ENCODE data around the gene THAP3.

THAP3 gene

DNA sequence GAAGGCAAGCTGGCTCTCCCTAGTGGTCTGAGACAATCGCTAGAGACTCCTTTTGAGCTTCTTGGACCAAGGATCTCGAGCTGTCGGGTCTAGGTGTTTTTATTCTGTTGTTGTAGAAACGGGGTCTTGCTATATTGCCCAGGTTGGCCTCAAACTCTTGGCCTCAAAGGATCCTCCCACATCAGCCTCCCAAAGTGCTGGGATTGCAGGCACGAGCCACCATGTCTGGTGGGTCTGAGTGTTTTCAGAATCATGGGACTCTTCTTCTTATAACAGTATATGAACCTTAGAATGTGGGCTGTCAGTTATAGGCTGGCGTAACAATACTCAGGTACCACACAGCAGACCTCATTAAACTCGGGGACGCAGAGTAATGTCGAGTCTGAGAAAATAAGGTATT, 43.8 kb downstream of the THAP3 start:
- no peak for TF ChIP-seq FOXP2 (optimal IDR thresholded peaks at IDR 0.05; ENCODE audit: borderline replicate concordance, extremely low read depth, extremely low read length, insufficient read depth)
- TF ChIP-seq, protein P1, sequence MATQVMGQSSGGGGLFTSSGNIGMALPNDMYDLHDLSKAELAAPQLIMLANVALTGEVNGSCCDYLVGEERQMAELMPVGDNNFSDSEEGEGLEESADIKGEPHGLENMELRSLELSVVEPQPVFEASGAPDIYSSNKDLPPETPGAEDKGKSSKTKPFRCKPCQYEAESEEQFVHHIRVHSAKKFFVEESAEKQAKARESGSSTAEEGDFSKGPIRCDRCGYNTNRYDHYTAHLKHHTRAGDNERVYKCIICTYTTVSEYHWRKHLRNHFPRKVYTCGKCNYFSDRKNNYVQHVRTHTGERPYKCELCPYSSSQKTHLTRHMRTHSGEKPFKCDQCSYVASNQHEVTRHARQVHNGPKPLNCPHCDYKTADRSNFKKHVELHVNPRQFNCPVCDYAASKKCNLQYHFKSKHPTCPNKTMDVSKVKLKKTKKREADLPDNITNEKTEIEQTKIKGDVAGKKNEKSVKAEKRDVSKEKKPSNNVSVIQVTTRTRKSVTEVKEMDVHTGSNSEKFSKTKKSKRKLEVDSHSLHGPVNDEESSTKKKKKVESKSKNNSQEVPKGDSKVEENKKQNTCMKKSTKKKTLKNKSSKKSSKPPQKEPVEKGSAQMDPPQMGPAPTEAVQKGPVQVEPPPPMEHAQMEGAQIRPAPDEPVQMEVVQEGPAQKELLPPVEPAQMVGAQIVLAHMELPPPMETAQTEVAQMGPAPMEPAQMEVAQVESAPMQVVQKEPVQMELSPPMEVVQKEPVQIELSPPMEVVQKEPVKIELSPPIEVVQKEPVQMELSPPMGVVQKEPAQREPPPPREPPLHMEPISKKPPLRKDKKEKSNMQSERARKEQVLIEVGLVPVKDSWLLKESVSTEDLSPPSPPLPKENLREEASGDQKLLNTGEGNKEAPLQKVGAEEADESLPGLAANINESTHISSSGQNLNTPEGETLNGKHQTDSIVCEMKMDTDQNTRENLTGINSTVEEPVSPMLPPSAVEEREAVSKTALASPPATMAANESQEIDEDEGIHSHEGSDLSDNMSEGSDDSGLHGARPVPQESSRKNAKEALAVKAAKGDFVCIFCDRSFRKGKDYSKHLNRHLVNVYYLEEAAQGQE (IDR thresholded peaks at IDR 0.05; ENCODE audit: insufficient read depth in 1 of 2, low read depth in 2 of 2, low read length in 2 of 2): no peak
- TF ChIP-seq POLR2AphosphoS5 (IDR thresholded peaks at IDR 0.05; ENCODE audit: low read depth, low read length): no peak
- TF ChIP-seq TAF1 (IDR thresholded peaks at IDR 0.05; ENCODE audit: borderline replicate concordance, insufficient read depth, low read length): no peak
- no peak for TF ChIP-seq SIN3A (IDR thresholded peaks at IDR 0.05; ENCODE audit: borderline replicate concordance, insufficient read depth, low read length)

- TF ChIP-seq FOXP2 (optimal IDR thresholded peaks at IDR 0.05; ENCODE audit: borderline replicate concordance, extremely low read depth, extremely low read length, insufficient read depth) (no peak), POLR2AphosphoS5 (IDR thresholded peaks at IDR 0.05; ENCODE audit: low read depth, low read length) (no peak), SIN3A (IDR thresholded peaks at IDR 0.05; ENCODE audit: borderline replicate concordance, insufficient read depth, low read length) (no peak), TAF1 (IDR thresholded peaks at IDR 0.05; ENCODE audit: borderline replicate concordance, insufficient read depth, low read length) (no peak)
- TF ChIP-seq, protein P1 (IDR thresholded peaks at IDR 0.05; ENCODE audit: insufficient read depth in 1 of 2, low read depth in 2 of 2, low read length in 2 of 2): no peak
Observed at GRCh38 chr1:6672558-6672957, 47.9 kb downstream of the THAP3 start.

- TF ChIP-seq POLR2AphosphoS5 (IDR thresholded peaks at IDR 0.05; ENCODE audit: low read depth, low read length): no peak
- TF ChIP-seq, protein P1 (IDR thresholded peaks at IDR 0.05; ENCODE audit: insufficient read depth in 1 of 2, low read depth in 2 of 2, low read length in 2 of 2): no peak
Observed at GRCh38 chr1:6673816-6674398, 49.2 kb downstream of the THAP3 start.

GRCh38 chr1:6674771-6675170, 50.1 kb downstream of the THAP3 start:
- TF ChIP-seq, protein P1 (IDR thresholded peaks at IDR 0.05; ENCODE audit: insufficient read depth in 1 of 2, low read depth in 2 of 2, low read length in 2 of 2): no peak
- TF ChIP-seq POLR2AphosphoS5 (IDR thresholded peaks at IDR 0.05; ENCODE audit: low read depth, low read length): no peak
- TF ChIP-seq SIN3A (IDR thresholded peaks at IDR 0.05; ENCODE audit: borderline replicate concordance, insufficient read depth, low read length): no peak
- no peak for TF ChIP-seq FOXP2 (optimal IDR thresholded peaks at IDR 0.05; ENCODE audit: borderline replicate concordance, extremely low read depth, extremely low read length, insufficient read depth)
- no peak for TF ChIP-seq TAF1 (IDR thresholded peaks at IDR 0.05; ENCODE audit: borderline replicate concordance, insufficient read depth, low read length)

DNA sequence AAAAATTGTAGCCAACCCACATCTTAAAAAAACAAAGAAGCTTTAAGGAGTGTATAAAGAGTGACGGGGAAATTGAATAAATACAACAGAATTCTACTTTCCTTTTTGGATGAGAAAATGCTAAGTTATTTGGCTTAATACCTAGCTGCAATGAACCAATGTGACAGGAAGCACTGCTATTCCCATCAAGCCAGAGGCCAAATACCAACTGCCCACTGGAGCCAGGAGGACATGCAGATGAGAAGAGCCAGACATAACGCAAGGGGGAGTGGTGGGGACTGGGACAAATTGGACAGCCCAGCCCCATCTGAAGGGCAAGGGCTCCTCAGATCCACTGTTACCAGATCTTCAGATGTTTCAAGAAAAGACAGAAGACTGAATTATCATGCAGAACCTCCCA, 51.3 kb downstream of the THAP3 start:
- TF ChIP-seq TAF1 (IDR thresholded peaks at IDR 0.05; ENCODE audit: borderline replicate concordance, insufficient read depth, low read length) (no peak), POLR2AphosphoS5 (IDR thresholded peaks at IDR 0.05; ENCODE audit: low read depth, low read length) (no peak), FOXP2 (optimal IDR thresholded peaks at IDR 0.05; ENCODE audit: borderline replicate concordance, extremely low read depth, extremely low read length, insufficient read depth) (no peak), SIN3A (IDR thresholded peaks at IDR 0.05; ENCODE audit: borderline replicate concordance, insufficient read depth, low read length) (no peak)
- TF ChIP-seq, protein P1 (IDR thresholded peaks at IDR 0.05; ENCODE audit: insufficient read depth in 1 of 2, low read depth in 2 of 2, low read length in 2 of 2): no peak

Data from PFSK-1 (cell line).